ENCODE data around the gene PTPRN2.

PTPRN2 gene

DNA sequence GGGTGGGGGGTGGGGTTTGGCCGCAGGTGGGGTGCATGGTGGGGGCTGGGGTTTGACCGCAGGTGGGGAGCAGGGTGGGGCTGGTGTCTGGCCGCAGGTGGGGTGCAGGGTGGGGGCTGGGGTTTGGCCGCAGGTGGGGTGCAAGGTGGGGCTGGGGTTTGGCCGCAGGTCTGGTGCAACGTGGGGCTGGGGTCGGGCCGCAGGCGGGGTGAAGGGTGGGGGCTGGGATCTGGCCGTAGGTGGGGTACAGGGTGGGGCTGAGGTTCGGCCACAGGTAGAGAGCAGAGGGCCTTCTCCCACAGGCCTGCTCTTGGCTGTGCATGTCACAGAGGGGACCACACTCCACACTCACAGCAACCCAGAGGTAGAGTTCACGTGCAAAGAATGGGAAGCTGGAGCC is 586.6 kb downstream of the PTPRN2 start:
- TF ChIP-seq, protein P1, sequence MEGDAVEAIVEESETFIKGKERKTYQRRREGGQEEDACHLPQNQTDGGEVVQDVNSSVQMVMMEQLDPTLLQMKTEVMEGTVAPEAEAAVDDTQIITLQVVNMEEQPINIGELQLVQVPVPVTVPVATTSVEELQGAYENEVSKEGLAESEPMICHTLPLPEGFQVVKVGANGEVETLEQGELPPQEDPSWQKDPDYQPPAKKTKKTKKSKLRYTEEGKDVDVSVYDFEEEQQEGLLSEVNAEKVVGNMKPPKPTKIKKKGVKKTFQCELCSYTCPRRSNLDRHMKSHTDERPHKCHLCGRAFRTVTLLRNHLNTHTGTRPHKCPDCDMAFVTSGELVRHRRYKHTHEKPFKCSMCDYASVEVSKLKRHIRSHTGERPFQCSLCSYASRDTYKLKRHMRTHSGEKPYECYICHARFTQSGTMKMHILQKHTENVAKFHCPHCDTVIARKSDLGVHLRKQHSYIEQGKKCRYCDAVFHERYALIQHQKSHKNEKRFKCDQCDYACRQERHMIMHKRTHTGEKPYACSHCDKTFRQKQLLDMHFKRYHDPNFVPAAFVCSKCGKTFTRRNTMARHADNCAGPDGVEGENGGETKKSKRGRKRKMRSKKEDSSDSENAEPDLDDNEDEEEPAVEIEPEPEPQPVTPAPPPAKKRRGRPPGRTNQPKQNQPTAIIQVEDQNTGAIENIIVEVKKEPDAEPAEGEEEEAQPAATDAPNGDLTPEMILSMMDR (IDR thresholded peaks at IDR 0.05; ENCODE audit: low read depth, low read length): no peak
- H3K4me3 ChIP-seq (ENCODE audit: low read depth, low read length): no peak overlapping the region

DNA sequence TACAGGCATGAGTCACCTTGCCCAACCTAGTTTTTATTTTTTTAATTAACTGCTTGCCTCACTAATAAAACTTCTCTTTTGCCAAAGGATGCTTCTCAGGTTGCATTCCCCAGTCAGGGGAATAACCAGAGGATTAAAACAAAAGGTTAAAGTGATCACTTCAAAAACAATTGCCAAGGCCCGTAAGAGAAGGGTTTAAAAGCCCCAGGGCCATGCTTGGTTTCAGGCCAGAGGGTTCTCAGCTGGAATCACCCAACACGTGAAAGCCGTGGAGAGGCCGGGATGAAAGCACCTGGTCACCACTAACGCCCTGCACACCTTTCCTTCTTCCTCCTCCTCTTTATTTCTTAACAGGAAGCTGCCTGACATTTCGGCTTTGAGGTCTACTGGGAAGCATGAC is 587.5 kb downstream of the PTPRN2 start:
- TF ChIP-seq, protein P1 (IDR thresholded peaks at IDR 0.05; ENCODE audit: low read depth, low read length): no peak

DNA sequence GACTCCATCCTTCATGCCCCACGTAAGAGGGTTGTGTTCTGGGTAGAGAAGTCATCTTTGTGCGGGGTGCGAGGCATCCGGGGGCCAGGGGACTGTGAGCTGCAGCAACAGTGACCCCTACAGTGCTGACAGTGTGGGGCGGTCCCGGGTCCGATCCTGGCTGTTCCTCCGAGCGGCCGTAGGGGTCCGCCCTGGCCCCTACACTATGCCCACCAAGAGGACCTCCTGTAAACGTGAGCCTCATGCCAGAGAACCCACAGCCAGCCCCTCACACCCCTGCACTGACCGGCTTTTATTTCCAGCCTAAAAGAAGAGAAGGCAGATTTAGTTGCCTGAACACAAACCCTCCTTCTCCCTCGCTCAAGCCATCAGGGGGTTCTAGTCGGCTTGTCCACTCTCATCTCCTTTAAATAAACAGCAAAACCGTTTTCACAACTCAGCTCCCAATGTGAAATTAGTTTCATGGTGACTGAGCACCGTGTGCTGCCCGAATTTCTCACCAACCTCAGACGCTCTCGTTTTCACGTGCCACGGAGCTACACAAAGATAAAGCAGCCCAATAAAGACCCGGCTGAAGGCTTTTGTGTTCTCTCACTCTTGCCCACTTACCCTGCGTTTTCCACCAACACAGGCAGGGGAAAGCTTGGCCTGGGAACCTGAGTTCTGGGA is 588.6 kb downstream of the PTPRN2 start:
- TF ChIP-seq, protein P1 (IDR thresholded peaks at IDR 0.05; ENCODE audit: low read depth, low read length): no peak
- H3K4me3 ChIP-seq (ENCODE audit: low read depth, low read length): no peak overlapping the region

More for the DNA sequence above, 587.5 kb downstream of the PTPRN2 start:
- H3K4me3 ChIP-seq (ENCODE audit: low read depth, low read length): no peak overlapping the region

DNA sequence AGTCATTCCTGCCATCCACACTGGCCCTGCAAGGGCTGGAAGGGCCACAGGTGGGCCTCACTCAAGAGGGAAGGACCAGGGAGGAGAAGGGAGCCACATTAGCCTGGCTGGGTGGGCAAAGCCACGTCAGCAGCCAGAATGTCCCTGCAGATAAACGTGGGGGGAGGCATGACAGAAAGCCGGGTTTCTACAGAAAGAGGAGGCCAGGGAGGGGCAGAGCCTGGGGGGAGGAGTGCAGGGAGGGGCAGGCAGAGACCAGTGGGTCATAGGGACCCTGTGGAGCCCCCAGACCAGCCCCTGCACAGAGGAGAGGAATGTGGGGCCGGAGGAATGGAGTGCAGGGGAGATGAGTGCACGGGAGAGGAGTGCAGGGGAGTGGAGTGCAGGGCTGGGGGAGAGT is 590.2 kb downstream of the PTPRN2 start:
- TF ChIP-seq, protein P1 (IDR thresholded peaks at IDR 0.05; ENCODE audit: low read depth, low read length): no peak
- no peak overlapping the region for H3K4me3 ChIP-seq (ENCODE audit: low read depth, low read length)

DNA sequence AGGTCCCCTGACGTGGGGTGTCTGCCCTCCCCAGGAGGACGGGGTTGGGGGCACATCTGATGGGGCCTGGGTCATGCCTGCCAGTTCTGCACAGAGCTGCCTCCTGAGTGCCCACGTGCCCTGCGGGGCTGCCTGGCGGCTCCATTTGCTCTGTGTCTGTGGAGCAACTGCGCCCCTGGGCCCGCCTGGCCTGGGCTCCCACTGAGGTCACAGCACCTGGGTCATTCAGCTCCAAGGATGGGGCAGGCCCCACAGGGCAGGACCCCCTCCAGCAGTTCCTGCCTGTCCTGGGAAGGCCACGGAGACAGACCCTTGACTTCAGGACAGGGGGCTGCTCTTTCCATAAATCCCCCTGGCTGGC is 590.6 kb downstream of the PTPRN2 start:
- TF ChIP-seq, protein P1 (IDR thresholded peaks at IDR 0.05; ENCODE audit: low read depth, low read length): no peak
- H3K4me3 ChIP-seq (ENCODE audit: low read depth, low read length): no peak overlapping the region

DNA sequence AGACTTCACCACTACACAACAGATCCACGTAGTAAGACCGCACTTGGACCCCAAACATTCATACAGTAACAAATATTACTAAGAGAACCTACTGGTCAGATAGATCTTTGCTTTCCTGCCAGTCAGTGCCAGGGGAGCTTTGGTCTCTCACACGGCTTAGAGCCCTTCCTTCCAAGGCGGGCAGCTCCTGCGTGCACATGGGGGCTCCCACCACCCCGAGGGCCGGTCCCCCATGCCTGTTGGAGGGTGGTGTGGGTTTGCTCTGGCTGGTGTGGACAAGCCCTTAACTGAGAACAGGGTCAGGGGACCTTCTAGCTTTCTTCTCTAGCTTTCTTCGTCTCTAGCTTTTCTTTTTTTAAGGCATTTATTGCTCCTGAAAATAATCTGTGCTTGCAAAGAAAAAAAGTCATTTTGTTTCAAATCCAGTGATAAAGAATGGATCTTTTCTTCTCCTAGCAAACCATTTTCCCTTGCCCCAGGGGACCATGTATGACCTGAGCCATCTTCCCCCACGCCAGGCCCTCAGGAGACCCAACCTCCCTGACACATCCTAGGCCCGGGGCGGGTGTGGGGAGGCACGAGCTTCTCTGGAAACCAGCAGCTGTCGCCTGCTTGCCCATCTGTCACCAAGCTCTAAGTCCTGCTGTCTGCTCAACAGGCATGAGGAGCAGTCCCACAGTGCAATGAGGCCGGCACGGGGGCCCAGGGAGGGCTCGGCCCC is 591.1 kb downstream of the PTPRN2 start:
- H3K4me3 ChIP-seq (ENCODE audit: low read depth, low read length): no peak overlapping the region
- TF ChIP-seq, protein P1 (IDR thresholded peaks at IDR 0.05; ENCODE audit: low read depth, low read length): no peak

DNA sequence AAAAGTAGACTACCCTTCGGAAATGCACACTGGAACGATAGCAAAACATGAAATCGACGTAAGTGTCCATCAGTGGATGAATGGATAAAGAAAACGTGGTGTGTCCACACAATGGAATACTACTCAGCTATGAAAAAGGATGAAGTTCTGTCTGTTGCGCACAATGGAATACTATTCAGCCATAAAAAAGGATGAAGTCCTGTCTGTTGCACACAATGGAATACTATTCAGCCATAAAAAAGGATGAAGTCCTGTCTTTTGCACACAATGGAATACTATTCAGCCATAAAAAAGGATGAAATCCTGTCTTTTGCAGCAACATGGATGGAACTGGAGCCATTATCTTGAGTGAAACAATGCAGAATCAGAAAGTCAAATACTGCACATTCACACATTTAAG is 591.8 kb downstream of the PTPRN2 start:
- TF ChIP-seq, protein P1 (IDR thresholded peaks at IDR 0.05; ENCODE audit: low read depth, low read length): no peak
- H3K4me3 ChIP-seq (ENCODE audit: low read depth, low read length): no peak overlapping the region

All from WI38 (cell line).